Activated CD4-positive, alpha-beta T cell treated with anti-CD3 and anti-CD28 coated beads, Interleukin-2, amount 10 ng/mL, durations not matched to agents 24 days and 14 days (primary cell): ENCODE data around the gene UBE2F. TPM values are rescaled to one million over a fixed set of nuclear protein-coding genes. Genes with fewer than 3 reads are reported as not detected.
"Not testable (repeated sequence)": the region's sequence is repeated elsewhere in the genome, so short reads cannot be mapped to it uniquely, and the experiment has no call there.

ENCODE experiments used
- DNase-seq: peaks from one replicate; pipeline ENCODE4 v3.0.0; 2022
- H3K27ac Mint-ChIP-seq: one replicate; pipeline ENCODE4 v1.8.0; 2022; ENCODE audit warnings: mild to moderate bottlenecking, mixed read lengths
- H3K27me3 Mint-ChIP-seq: one replicate; pipeline ENCODE4 v1.8.0; 2022; ENCODE audit warnings: mixed read lengths
- H3K36me3 Mint-ChIP-seq: one replicate; pipeline ENCODE4 v1.8.0; 2022; ENCODE audit warnings: low read depth, mild to moderate bottlenecking, mixed read lengths
- H3K4me1 Mint-ChIP-seq: one replicate; pipeline ENCODE4 v1.8.0; 2021; ENCODE audit warnings: mixed read lengths
- H3K4me3 Mint-ChIP-seq: one replicate; pipeline ENCODE4 v1.8.0; 2022; ENCODE audit warnings: mild to moderate bottlenecking, moderate library complexity, mixed read lengths
- H3K9me3 Mint-ChIP-seq: one replicate; pipeline ENCODE4 v1.8.0; 2021; ENCODE audit warnings: mixed read lengths
- intact Hi-C: fragments of 100-400 bp; cut with micrococcal nuclease; formaldehyde crosslinking; loops from one replicate; pipeline ENCODE4 v1.15.1; 2023
- total RNA-seq: library from RNA; stranded (reverse); gene quantifications from 2 replicates; pipeline ENCODE4 v1.2.3, GENCODE V29; 2022

Gene UBE2F
- total RNA-seq, 1 donor from 2014 or later, result 124 TPM

- H3K36me3 Mint-ChIP-seq, result no peaks in the 10 kb centered on the region
- H3K4me1 Mint-ChIP-seq, result peaks cover 23% of the 10 kb centered on the region
- peak overlapping the region; percentile 81 for H3K27ac Mint-ChIP-seq
- H3K9me3 Mint-ChIP-seq, result peaks cover 12% of the 10 kb centered on the region
- H3K27me3 Mint-ChIP-seq, result no peaks in the 10 kb centered on the region
- DNase-seq, result no peak
- no peak overlapping the region for H3K4me3 Mint-ChIP-seq
- intact Hi-C loops, result loop anchor here (2.0 kb wide), 1 partner anchor 66 kb away; no protein-coding TSS in a partner anchor
Measured at GRCh38 chr2:237932731-237933131, 34.1 kb upstream of the UBE2F start.

GRCh38 chr2:237934186-237934585, 32.6 kb upstream of the UBE2F start:
- no peaks in the 10 kb centered on the region for H3K27me3 Mint-ChIP-seq
- no peak for DNase-seq
- H3K36me3 Mint-ChIP-seq, result no peaks in the 10 kb centered on the region
- peaks cover 24% of the 10 kb centered on the region for H3K4me1 Mint-ChIP-seq
- peak overlapping the region; percentile 82 for H3K27ac Mint-ChIP-seq
- H3K9me3 Mint-ChIP-seq, result peaks cover 8% of the 10 kb centered on the region
- intact Hi-C loops, result no loop called here
- H3K4me3 Mint-ChIP-seq, result no peak overlapping the region

GRCh38 chr2:237935740-237936452, 30.9 kb upstream of the UBE2F start:
- Mint-ChIP-seq H3K27ac (peak overlapping the region; percentile 64), H3K27me3 (no peaks in the 10 kb centered on the region)

GRCh38 chr2:237939251-237939650, 27.6 kb upstream of the UBE2F start:
- Mint-ChIP-seq H3K36me3 (peaks cover 3% of the 10 kb centered on the region), H3K9me3 (peaks cover 7% of the 10 kb centered on the region), H3K4me1 (peaks cover 47% of the 10 kb centered on the region), H3K27ac (no peak overlapping the region), H3K27me3 (no peaks in the 10 kb centered on the region), H3K4me3 (no peak overlapping the region)
- intact Hi-C loops, result no loop called here
- no peak for DNase-seq

More at GRCh38 chr2:237935740-237936452, 30.9 kb upstream of the UBE2F start:
- Mint-ChIP-seq H3K9me3 (peaks cover 6% of the 10 kb centered on the region), H3K4me1 (peaks cover 36% of the 10 kb centered on the region), H3K4me3 (no peak overlapping the region), H3K36me3 (no peaks in the 10 kb centered on the region)
- DNase-seq, result no peak
- intact Hi-C loops, result no loop called here

GRCh38 chr2:237940828-237941227, 26.0 kb upstream of the UBE2F start:
- H3K27me3 Mint-ChIP-seq, result no peaks in the 10 kb centered on the region
- H3K36me3 Mint-ChIP-seq, result peaks cover 6% of the 10 kb centered on the region
- H3K4me3 Mint-ChIP-seq, result no peak overlapping the region
- H3K4me1 Mint-ChIP-seq, result peaks cover 43% of the 10 kb centered on the region
- no peak overlapping the region for H3K27ac Mint-ChIP-seq
- DNase-seq, result no peak
- intact Hi-C loops, result no loop called here
- peaks cover 13% of the 10 kb centered on the region for H3K9me3 Mint-ChIP-seq

- no peak overlapping the region for H3K27ac Mint-ChIP-seq
Measured at GRCh38 chr2:237941239-237941638, 25.6 kb upstream of the UBE2F start.

GRCh38 chr2:237942513-237942899, 24.3 kb upstream of the UBE2F start:
- intact Hi-C loops, result no loop called here
- Mint-ChIP-seq H3K4me3 (peak overlapping the region; percentile 15), H3K27me3 (no peaks in the 10 kb centered on the region), H3K4me1 (peaks cover 45% of the 10 kb centered on the region), H3K27ac (peak overlapping the region; percentile 79), H3K9me3 (peaks cover 22% of the 10 kb centered on the region), H3K36me3 (peaks cover 15% of the 10 kb centered on the region)
- DNase-seq, result no peak

More at GRCh38 chr2:237941239-237941638, 25.6 kb upstream of the UBE2F start:
- H3K9me3 Mint-ChIP-seq, result peaks cover 17% of the 10 kb centered on the region
- H3K4me3 Mint-ChIP-seq, result peak overlapping the region; percentile 15
- DNase-seq, result no peak
- H3K27me3 Mint-ChIP-seq, result no peaks in the 10 kb centered on the region
- peaks cover 45% of the 10 kb centered on the region for H3K4me1 Mint-ChIP-seq
- intact Hi-C loops, result no loop called here
- peaks cover 8% of the 10 kb centered on the region for H3K36me3 Mint-ChIP-seq

GRCh38 chr2:237943395-237944094, 23.3 kb upstream of the UBE2F start:
- peaks cover 22% of the 10 kb centered on the region for H3K9me3 Mint-ChIP-seq

GRCh38 chr2:237944302-237944701, 22.5 kb upstream of the UBE2F start:
- Mint-ChIP-seq H3K4me1 (peaks cover 43% of the 10 kb centered on the region), H3K36me3 (peaks cover 15% of the 10 kb centered on the region), H3K27ac (no peak overlapping the region), H3K4me3 (no peak overlapping the region), H3K9me3 (peaks cover 21% of the 10 kb centered on the region), H3K27me3 (no peaks in the 10 kb centered on the region)
- no peak for DNase-seq
- intact Hi-C loops, result no loop called here

More at GRCh38 chr2:237943395-237944094, 23.3 kb upstream of the UBE2F start:
- Mint-ChIP-seq H3K27me3 (no peaks in the 10 kb centered on the region), H3K4me3 (peak overlapping the region; percentile 11), H3K4me1 (peaks cover 45% of the 10 kb centered on the region), H3K36me3 (peaks cover 15% of the 10 kb centered on the region), H3K27ac (no peak overlapping the region)
- intact Hi-C loops, result no loop called here
- DNase-seq, result no peak

GRCh38 chr2:237946423-237946822, 20.4 kb upstream of the UBE2F start:
- Mint-ChIP-seq H3K36me3 (peaks cover 15% of the 10 kb centered on the region), H3K9me3 (peaks cover 17% of the 10 kb centered on the region), H3K27me3 (peaks cover 2% of the 10 kb centered on the region), H3K4me1 (peaks cover 28% of the 10 kb centered on the region), H3K4me3 (no peak overlapping the region), H3K27ac (peak overlapping the region; percentile 54)
- DNase-seq, result no peak
- intact Hi-C loops, result no loop called here

- H3K36me3 Mint-ChIP-seq, H3K4me3 Mint-ChIP-seq, H3K4me1 Mint-ChIP-seq, H3K27ac Mint-ChIP-seq, intact Hi-C loops, DNase-seq, H3K9me3 Mint-ChIP-seq: not testable (repeated sequence)
- H3K27me3 Mint-ChIP-seq, result peaks cover 15% of the 10 kb centered on the region
Measured at GRCh38 chr2:237951354-237951753, 15.5 kb upstream of the UBE2F start.

- DNase-seq, result no peak
- H3K4me1 Mint-ChIP-seq, result no peaks in the 10 kb centered on the region
- peaks cover 6% of the 10 kb centered on the region for H3K36me3 Mint-ChIP-seq
- peaks cover 3% of the 10 kb centered on the region for H3K9me3 Mint-ChIP-seq
- H3K27ac Mint-ChIP-seq, result no peak overlapping the region
- H3K27me3 Mint-ChIP-seq, result peaks cover 17% of the 10 kb centered on the region
- intact Hi-C loops, result no loop called here
- no peak overlapping the region for H3K4me3 Mint-ChIP-seq
Measured at GRCh38 chr2:237951878-237952277, 14.9 kb upstream of the UBE2F start.

GRCh38 chr2:237952851-237953250, 14.0 kb upstream of the UBE2F start:
- Mint-ChIP-seq H3K27me3 (peaks cover 27% of the 10 kb centered on the region), H3K4me1 (peaks cover 3% of the 10 kb centered on the region), H3K36me3 (no peaks in the 10 kb centered on the region), H3K9me3 (no peaks in the 10 kb centered on the region), H3K4me3 (no peak overlapping the region), H3K27ac (no peak overlapping the region)
- intact Hi-C loops, result no loop called here
- no peak for DNase-seq

GRCh38 chr2:237955640-237956401, 11.0 kb upstream of the UBE2F start:
- no peak overlapping the region for H3K27ac Mint-ChIP-seq
- intact Hi-C loops, result no loop called here
- peaks cover 3% of the 10 kb centered on the region for H3K4me1 Mint-ChIP-seq
- H3K36me3 Mint-ChIP-seq, result no peaks in the 10 kb centered on the region
- H3K27me3 Mint-ChIP-seq, result peaks cover 31% of the 10 kb centered on the region
- peak; percentile 66 for DNase-seq
- H3K4me3 Mint-ChIP-seq, result no peak overlapping the region
- no peaks in the 10 kb centered on the region for H3K9me3 Mint-ChIP-seq
